CD14-positive monocyte (primary cell): Measurements from ENCODE around the gene KRTAP3-3. TPM values are rescaled to one million over a fixed set of nuclear protein-coding genes. Genes with fewer than 3 reads are reported as not detected.

Experiments
- DNase-seq, 3 donors: peaks; one replicate each; pipeline ENCODE4 v3.0.0-alpha.2; 2011 to 2022
- H2AFZ ChIP-seq: 2 replicates; pipeline ENCODE4 v1.6.0; 2012; ENCODE audit warnings: mild to moderate bottlenecking, low read depth, low read length, inconsistent platforms; ENCODE audit not compliant: insufficient read depth, poor library complexity, severe bottlenecking
- H3K27ac ChIP-seq, 2 donors: 1 replicate in 1 of 2; 2 replicates in 1 of 2; pipeline ENCODE4 v1.5.1; 2012 to 2013; ENCODE audit warnings: low read length in 2 of 2, control low read depth in 1 of 2, inconsistent platforms in 1 of 2, low read depth in 1 of 2, mild to moderate bottlenecking in 1 of 2
- H3K27me3 ChIP-seq, 2 donors: one replicate each; pipeline versions ENCODE4 v1.6.0 to v1.6.1; 2011 to 2013; ENCODE audit warnings: low read length in 2 of 2; ENCODE audit not compliant: control insufficient read depth in 2 of 2, insufficient read depth in 2 of 2
- H3K36me3 ChIP-seq, 2 donors: replicated peaks in 1 of 2; 1 replicate in 1 of 2; 2 replicates in 1 of 2; pipeline versions ENCODE4 v1.5.1 to v1.6.1; 2012 to 2013; ENCODE audit warnings: low read length in 2 of 2, control low read depth in 1 of 2, inconsistent platforms in 1 of 2, mild to moderate bottlenecking in 1 of 2; ENCODE audit not compliant: insufficient read depth in 2 of 2, control insufficient read depth in 1 of 2
- H3K4me1 ChIP-seq, 2 donors: 1 replicate in 1 of 2; 2 replicates in 1 of 2; pipeline versions ENCODE4 v1.5.1 to v1.6.1; 2012 to 2013; ENCODE audit warnings: low read length in 2 of 2, control low read depth in 1 of 2, inconsistent platforms in 1 of 2, mild to moderate bottlenecking in 1 of 2, moderate library complexity in 1 of 2; ENCODE audit not compliant: insufficient read depth in 2 of 2, control insufficient read depth in 1 of 2
- H3K4me2 ChIP-seq: replicated peaks from 2 replicates; pipeline ENCODE3; 2012; ENCODE audit warnings: low read length, moderate library complexity, mild to moderate bottlenecking; ENCODE audit not compliant: poor library complexity, severe bottlenecking; ENCODE audit errors: extremely low read depth
- H3K4me3 ChIP-seq, 3 experiments: fragments of 200-600 bp in 1 of 3; sonication (generic) in 1 of 3; replicated peaks in 1 of 3; 1 replicate in 2 of 3; 2 replicates in 1 of 3; pipeline ENCODE4 v1.5.1; 2011 to 2013; ENCODE audit warnings: low read length in 3 of 3, mild to moderate bottlenecking in 3 of 3, control low read depth in 2 of 3, low read depth in 2 of 3, inconsistent platforms in 1 of 3, moderate library complexity in 1 of 3
- H3K79me2 ChIP-seq: 2 replicates; pipeline ENCODE4 v1.6.0; 2012; ENCODE audit warnings: mild to moderate bottlenecking, control low read depth, inconsistent platforms, low read length, moderate library complexity; ENCODE audit not compliant: insufficient read depth
- H3K9ac ChIP-seq: 2 replicates; pipeline ENCODE4 v1.6.0; 2017; ENCODE audit warnings: low read length, mild to moderate bottlenecking; ENCODE audit not compliant: insufficient read depth, poor library complexity, severe bottlenecking
- H3K9me3 ChIP-seq, 2 donors: replicated peaks in 1 of 2; 1 replicate in 1 of 2; 2 replicates in 1 of 2; pipeline versions ENCODE4 v1.5.1 to v1.6.1; 2012 to 2013; ENCODE audit warnings: low read length in 2 of 2, control low read depth in 1 of 2; ENCODE audit not compliant: control insufficient read depth in 1 of 2, insufficient read depth in 1 of 2
- H4K20me1 ChIP-seq: 2 replicates; pipeline ENCODE4 v1.6.0; 2012; ENCODE audit warnings: mild to moderate bottlenecking, low read length, control low read depth, moderate library complexity; ENCODE audit not compliant: insufficient read depth
- H3K27ac Mint-ChIP-seq, 7 donors: one replicate each; pipeline ENCODE4 v1.8.0; 2020; ENCODE audit warnings: mild to moderate bottlenecking in 7 of 7, mixed read lengths in 7 of 7, moderate library complexity in 6 of 7, inconsistent platforms in 2 of 7
- H3K27me3 Mint-ChIP-seq, 3 donors: one replicate each; pipeline ENCODE4 v1.8.0; 2021 to 2022; ENCODE audit warnings: low read depth in 3 of 3, mild to moderate bottlenecking in 3 of 3, mixed read lengths in 3 of 3, moderate library complexity in 3 of 3, inconsistent platforms in 1 of 3
- H3K36me3 Mint-ChIP-seq, 2 donors: one replicate each; pipeline ENCODE4 v1.8.0; 2020; ENCODE audit warnings: mixed read lengths in 2 of 2, inconsistent platforms in 1 of 2, mild to moderate bottlenecking in 1 of 2
- H3K4me1 Mint-ChIP-seq: one replicate; pipeline ENCODE4 v1.8.0; 2020; ENCODE audit warnings: mild to moderate bottlenecking, mixed read lengths
- H3K4me3 Mint-ChIP-seq, 2 donors: one replicate each; pipeline ENCODE4 v1.8.0; 2020; ENCODE audit warnings: mild to moderate bottlenecking in 2 of 2, mixed read lengths in 2 of 2, moderate library complexity in 1 of 2
- H3K9me3 Mint-ChIP-seq, 7 donors: one replicate each; pipeline ENCODE4 v1.8.0; 2020 to 2022; ENCODE audit warnings: mixed read lengths in 7 of 7, mild to moderate bottlenecking in 6 of 7, moderate library complexity in 6 of 7, inconsistent platforms in 2 of 7
- WGBS: methylation state at CpG from one replicate; pipeline ENCODE4 v1.1.5; 2013; ENCODE audit warnings: missing lambda C conversion rate; ENCODE audit not compliant: insufficient coverage; 5-methylcytosine and 5-hydroxymethylcytosine counted together
- intact Hi-C, 2 donors: fragments of 100-400 bp; cut with micrococcal nuclease; formaldehyde crosslinking; loops; one replicate each; pipeline versions ENCODE4 v1.15.0 to v1.15.1; 2023
- polyA plus RNA-seq, 3 donors: library from polyadenylated mRNA; depleted of rRNA in 1 of 3; unstranded in 2 of 3; stranded (reverse) in 1 of 3; fragments of 300-500 nt in 2 of 3; fragments of >200 nt in 1 of 3; fragmentation: Illumina TruSeq in 2 of 3; gene quantifications; 1 replicate in 2 of 3; 2 replicates in 1 of 3; pipeline ENCODE4 v1.2.3, GENCODE V29; 2012 to 2021
- TF ChIP-seq, protein P1 (sequence below): fragments of 200-600 bp; IDR thresholded peaks from one replicate; pipeline ENCODE4 v1.8.0; 2022; ENCODE audit warnings: antibody characterized with exemption, mild to moderate bottlenecking

KRTAP3-3 gene
- polyA plus RNA-seq, 3 donors = not detected

- Histone ChIP-seq H3K9me3 (no peaks in the 10 kb centered on the region), H2AFZ (no peak overlapping the region), H3K79me2 (no peaks in the 10 kb centered on the region), H3K27me3 (no peaks in the 10 kb centered on the region), H3K4me1 (no peaks in the 10 kb centered on the region), H3K27ac (no peak overlapping the region), H3K36me3 (no peaks in the 10 kb centered on the region), H3K4me3 (no peak overlapping the region), H3K4me2 (no peak overlapping the region), H3K9ac (no peak overlapping the region), H4K20me1 (no peaks in the 10 kb centered on the region)
- Mint-ChIP-seq H3K4me1 (no peaks in the 10 kb centered on the region), H3K4me3 (no peak overlapping the region), H3K36me3 (no peaks in the 10 kb centered on the region), H3K27ac (no peak overlapping the region), H3K9me3 (peaks cover 0 to 2% (median 0%) of the 10 kb centered on the region in 7 donors), H3K27me3 (peaks cover 0 to 3% (median 3%) of the 10 kb centered on the region in 3 donors)
- no peak for DNase-seq
- intact Hi-C loops = no loop called here
- no CpG with 5 or more reads among the region's 1 CpG for WGBS
- TF ChIP-seq, protein P1, sequence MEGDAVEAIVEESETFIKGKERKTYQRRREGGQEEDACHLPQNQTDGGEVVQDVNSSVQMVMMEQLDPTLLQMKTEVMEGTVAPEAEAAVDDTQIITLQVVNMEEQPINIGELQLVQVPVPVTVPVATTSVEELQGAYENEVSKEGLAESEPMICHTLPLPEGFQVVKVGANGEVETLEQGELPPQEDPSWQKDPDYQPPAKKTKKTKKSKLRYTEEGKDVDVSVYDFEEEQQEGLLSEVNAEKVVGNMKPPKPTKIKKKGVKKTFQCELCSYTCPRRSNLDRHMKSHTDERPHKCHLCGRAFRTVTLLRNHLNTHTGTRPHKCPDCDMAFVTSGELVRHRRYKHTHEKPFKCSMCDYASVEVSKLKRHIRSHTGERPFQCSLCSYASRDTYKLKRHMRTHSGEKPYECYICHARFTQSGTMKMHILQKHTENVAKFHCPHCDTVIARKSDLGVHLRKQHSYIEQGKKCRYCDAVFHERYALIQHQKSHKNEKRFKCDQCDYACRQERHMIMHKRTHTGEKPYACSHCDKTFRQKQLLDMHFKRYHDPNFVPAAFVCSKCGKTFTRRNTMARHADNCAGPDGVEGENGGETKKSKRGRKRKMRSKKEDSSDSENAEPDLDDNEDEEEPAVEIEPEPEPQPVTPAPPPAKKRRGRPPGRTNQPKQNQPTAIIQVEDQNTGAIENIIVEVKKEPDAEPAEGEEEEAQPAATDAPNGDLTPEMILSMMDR = no peak
Observed at GRCh38 chr17:41009936-41010335, 16.0 kb upstream of the KRTAP3-3 start.

- Histone ChIP-seq H3K36me3 (no peaks in the 10 kb centered on the region), H3K27ac (no peak overlapping the region), H4K20me1 (no peaks in the 10 kb centered on the region), H3K9ac (no peak overlapping the region), H3K4me2 (no peak overlapping the region), H3K27me3 (no peaks in the 10 kb centered on the region), H3K4me3 (no peak overlapping the region), H2AFZ (no peak overlapping the region), H3K79me2 (no peaks in the 10 kb centered on the region), H3K9me3 (no peaks in the 10 kb centered on the region), H3K4me1 (no peaks in the 10 kb centered on the region)
- Mint-ChIP-seq H3K27ac (no peak overlapping the region), H3K9me3 (peaks cover 0 to 2% (median 0%) of the 10 kb centered on the region in 7 donors), H3K27me3 (peaks cover 2 to 3% (median 3%) of the 10 kb centered on the region in 3 donors), H3K4me3 (no peak overlapping the region), H3K36me3 (no peaks in the 10 kb centered on the region), H3K4me1 (no peaks in the 10 kb centered on the region)
- DNase-seq = no peak
- intact Hi-C loops = no loop called here
- WGBS = 100% methylated on average over 1 of the region's 4 CpGs
- TF ChIP-seq, protein P1 = no peak
Observed at GRCh38 chr17:41009301-41009760, 15.4 kb upstream of the KRTAP3-3 start.
